Right lobe of liver (tissue), 4 donors: ENCODE results near the gene MINK1.

Experiments
- CTCF ChIP-seq, 4 donors: fragments of 200-600 bp in 3 of 4; fragments of 450-650 bp in 1 of 4; IDR thresholded peaks; one replicate each; pipeline versions ENCODE4 v1.5.1 to v1.8.0; 2016 to 2022; ENCODE audit warnings: antibody characterized with exemption in 4 of 4, mild to moderate bottlenecking in 2 of 4
- POLR2A ChIP-seq: fragments of 450-650 bp; IDR thresholded peaks from one replicate; pipeline ENCODE4 v1.6.1; 2017; ENCODE audit warnings: antibody characterized with exemption, mild to moderate bottlenecking
- donor health status: DM: no; HTN: no; CAD: no.
- donor health status: DM: no; HTN: no; CAD: no.
- donor health status: DM: no; HTN: yes; CAD: no.

- TF ChIP-seq CTCF (IDR thresholded peaks at IDR 0.05) (no peak), POLR2A (no peak)
These were observed 86.4 kb downstream of the MINK1 start for GRCh38 chr17:4919511-4920047.
